ENCODE results near the gene TBC1D4. TPM values are rescaled to one million over a fixed set of nuclear protein-coding genes. Genes with fewer than 3 reads are reported as not detected.
"Not testable (repeated sequence)": the region's sequence is repeated elsewhere in the genome, so short reads cannot be mapped to it uniquely, and the experiment has no call there.

TBC1D4 gene
- total RNA-seq, 1 donor from 2014 or later, result 67.7 TPM

DNA sequence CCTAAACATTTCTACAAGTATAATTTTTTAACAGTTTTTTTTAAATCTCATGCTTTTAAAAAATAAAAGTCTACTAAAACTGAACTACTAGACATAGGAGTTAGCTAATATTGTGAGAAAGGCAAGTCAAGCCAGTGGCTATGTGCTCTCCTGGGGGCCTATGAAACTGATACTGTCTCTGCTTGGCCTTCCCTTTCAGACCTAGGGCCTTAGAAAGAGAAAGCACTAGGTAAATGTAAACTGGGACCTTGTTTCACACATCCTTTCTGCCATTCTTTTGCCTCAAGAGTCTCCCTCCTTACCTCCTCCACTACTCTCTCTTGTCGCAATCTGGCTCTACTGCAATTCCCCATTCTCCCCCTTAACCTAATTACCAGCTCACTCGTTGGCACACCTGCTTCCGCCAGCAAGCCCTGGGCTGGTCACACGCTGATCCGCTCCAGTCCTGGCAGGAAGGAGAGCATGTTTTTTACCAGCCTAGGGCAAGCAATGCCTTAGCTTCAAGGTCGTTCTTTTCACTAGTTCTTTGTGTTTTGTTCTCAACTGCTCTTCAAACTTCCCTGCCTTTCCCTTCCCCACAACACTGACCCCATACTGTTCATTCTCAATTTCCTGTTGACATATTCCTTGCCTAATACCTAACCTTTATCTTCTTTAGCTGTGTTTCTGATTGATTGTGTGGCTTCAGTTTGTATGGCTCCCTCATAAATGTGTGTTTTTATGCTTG lies 23.1 kb downstream of the TBC1D4 start:
- DNase-seq (ENCODE audit: extremely low read depth, low read depth, low spot score), result no peak

GRCh38 chr13:75455962-75456361 lies 26.0 kb downstream of the TBC1D4 start:
- DNase-seq (ENCODE audit: extremely low read depth, low read depth, low spot score), result no peak

DNA sequence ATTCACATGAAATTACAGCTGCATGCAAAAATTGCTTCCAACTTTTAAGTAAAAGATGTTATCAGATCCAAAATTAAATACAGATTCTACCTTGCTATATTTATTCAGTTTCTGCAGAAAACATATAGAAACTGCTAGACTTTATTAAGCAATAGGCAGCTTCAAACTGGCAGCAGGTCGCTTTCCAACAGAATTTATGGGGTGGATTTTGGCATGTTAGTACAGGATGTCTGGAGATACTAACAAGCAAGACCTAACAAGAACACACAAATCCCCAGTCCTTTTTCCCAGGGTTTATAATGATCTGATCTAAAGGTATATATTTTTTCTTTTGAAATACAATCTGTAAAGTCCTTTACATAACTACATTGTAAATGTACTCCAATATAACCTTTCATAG lies 27.5 kb downstream of the TBC1D4 start:
- DNase-seq (ENCODE audit: extremely low read depth, low read depth, low spot score), result no peak

GRCh38 chr13:75452564-75452963 lies 29.4 kb downstream of the TBC1D4 start:
- no peak for DNase-seq (ENCODE audit: extremely low read depth, low read depth, low spot score)

- DNase-seq (ENCODE audit: extremely low read depth, low read depth, low spot score), result no peak
These were observed 34.5 kb downstream of the TBC1D4 start for GRCh38 chr13:75447493-75447892.

DNA sequence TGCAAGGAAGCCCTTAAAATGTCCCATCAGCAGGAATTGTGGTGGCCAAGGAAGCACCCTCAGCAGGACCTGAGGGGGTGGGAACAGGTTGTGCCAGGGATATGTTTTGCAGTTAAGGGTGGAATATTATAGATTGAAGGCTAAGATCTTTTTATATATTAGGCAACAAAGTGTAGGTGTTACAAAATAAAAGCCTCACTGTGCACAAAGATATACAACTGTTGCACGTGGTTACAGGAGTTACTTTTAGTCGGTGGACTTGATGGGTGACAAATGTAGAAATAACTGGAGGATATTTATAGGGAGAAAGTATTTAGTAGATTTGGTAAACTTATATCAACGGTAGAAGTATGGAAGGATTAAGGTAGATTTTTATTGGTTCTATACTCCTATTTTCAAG lies 35.1 kb downstream of the TBC1D4 start:
- DNase-seq (ENCODE audit: extremely low read depth, low read depth, low spot score), result no peak

- no peak for DNase-seq (ENCODE audit: extremely low read depth, low read depth, low spot score)
These were observed 36.1 kb downstream of the TBC1D4 start for GRCh38 chr13:75445717-75446499.

GRCh38 chr13:75444016-75444415 lies 38.0 kb downstream of the TBC1D4 start:
- DNase-seq (ENCODE audit: extremely low read depth, low read depth, low spot score), result no peak

DNA sequence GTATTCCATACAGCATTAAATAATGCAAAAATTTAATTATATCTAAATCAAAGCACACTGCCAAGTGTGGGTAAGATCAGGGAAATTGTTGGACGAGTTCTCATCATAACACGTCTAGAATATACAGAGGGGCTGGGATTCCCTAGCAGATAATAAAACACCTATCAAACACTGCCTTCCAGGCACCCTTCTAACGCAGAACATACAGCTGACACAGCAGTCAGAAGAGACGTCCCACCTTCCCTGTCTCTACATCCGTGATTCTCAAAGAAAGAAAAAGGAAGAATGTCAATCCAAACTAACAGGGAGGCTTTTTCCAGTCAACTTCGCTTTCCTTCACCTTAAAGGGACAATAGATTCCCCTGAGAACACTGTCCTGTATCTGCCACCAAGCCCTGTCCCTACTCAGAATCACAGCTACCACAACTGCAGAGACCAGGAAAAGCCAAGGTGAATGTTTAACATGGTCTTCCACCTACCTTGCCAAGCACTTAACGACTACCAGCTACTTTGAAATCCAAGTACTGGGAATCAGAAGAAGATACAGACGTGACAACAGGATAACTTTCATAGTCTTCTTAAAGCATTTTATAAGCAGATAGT lies 38.5 kb downstream of the TBC1D4 start:
- DNase-seq (ENCODE audit: extremely low read depth, low read depth, low spot score), result no peak

- no peak for DNase-seq (ENCODE audit: extremely low read depth, low read depth, low spot score)
These were observed 39.2 kb downstream of the TBC1D4 start for GRCh38 chr13:75442736-75443234.

DNA sequence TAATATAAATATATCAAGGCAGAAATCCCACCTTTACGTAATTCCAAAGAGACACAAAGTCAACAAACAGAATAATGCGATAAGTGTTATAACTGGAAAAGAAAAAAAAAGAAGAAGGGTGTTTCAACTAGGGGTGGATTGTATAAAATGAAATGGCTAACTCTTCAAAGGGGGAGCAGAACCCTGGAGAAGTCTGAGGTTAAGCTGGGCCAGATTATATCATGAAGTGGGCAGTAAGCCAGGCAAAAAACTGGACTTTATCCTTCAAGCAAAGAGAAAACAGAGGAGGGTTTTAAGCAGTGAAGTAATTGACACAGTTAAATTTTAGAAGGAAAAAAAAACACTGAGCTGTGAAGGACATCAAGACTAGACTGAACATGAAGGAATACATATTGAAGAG lies 41.9 kb downstream of the TBC1D4 start:
- no peak for DNase-seq (ENCODE audit: extremely low read depth, low read depth, low spot score)

DNA sequence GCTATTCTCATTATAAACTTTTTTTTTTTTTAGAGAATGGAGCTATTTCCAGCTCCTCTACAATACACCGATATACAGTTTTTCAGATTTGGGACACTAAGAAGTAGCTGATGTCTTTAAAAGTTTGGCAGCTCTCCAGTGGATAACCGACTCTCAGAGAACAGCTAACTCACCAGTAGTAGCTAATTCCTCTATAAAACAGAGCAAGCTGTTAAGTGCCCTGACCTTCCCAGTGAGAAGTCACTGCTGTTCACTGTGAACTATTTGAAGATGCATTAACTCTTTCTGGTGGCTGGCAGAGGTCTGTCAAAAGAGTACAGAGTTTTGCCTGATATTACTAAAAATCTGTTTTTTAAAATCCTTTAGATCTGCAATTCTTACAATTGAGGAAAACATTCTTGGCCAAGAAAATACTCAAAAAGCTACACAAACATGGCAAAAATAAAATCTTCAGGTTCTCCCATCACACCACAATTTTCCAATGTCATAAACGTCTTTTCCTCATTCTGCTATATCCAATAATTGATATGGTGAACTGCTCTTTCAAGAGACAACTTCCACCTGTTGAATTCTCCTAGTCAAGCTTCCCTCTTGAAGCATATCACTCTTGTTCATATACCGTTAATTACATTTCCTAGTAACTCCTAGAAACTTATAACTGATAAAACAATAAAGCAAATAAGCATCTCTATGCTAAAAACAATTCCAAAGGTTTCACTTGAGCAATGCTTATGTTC lies 44.2 kb downstream of the TBC1D4 start:
- no peak for DNase-seq (ENCODE audit: extremely low read depth, low read depth, low spot score)

- DNase-seq (ENCODE audit: extremely low read depth, low read depth, low spot score), result not testable (repeated sequence)
These were observed 47.8 kb downstream of the TBC1D4 start for GRCh38 chr13:75434126-75434525.

DNA sequence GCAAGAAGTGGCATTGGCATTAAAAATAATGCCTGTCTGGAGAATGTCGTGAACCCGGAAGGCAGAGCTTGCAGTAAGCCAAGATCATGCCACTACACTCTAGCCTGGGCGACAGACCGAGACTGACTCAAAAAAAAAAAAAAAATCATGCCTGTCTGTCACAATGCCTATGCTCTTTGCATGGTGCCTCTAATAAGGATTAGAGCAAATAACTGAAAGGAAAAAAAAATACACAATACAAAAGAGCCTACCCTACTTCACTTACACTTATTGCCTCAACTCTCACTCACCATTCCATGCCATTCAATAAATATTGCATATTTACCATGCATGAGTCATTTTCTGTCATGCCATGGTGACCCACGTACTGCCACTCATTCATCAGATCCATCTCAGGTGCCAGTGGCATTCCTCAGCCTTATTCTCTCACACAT lies 49.1 kb downstream of the TBC1D4 start:
- DNase-seq (ENCODE audit: extremely low read depth, low read depth, low spot score), result no peak

DNA sequence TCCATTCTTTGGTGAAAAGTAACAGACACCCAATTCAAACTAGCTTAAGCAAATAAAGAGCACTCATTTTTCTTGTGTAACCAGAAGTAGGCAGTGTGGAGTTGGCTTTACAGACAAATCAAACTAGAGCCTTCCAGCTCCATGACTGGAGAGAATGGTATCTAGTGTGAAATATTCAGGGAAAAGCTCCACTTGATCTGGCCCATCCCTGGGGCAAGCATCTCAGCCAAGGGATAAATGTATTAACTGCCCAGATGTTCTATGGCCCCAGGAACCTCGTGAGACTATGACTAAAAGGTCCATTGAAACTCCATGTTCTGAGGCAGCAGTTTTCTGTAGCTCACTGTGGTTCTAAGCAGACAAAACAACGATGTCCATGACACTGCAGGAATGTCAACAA lies 49.9 kb downstream of the TBC1D4 start:
- DNase-seq (ENCODE audit: extremely low read depth, low read depth, low spot score), result no peak

GRCh38 chr13:75430436-75431209 lies 51.3 kb downstream of the TBC1D4 start:
- DNase-seq (ENCODE audit: extremely low read depth, low read depth, low spot score), result no peak

DNA sequence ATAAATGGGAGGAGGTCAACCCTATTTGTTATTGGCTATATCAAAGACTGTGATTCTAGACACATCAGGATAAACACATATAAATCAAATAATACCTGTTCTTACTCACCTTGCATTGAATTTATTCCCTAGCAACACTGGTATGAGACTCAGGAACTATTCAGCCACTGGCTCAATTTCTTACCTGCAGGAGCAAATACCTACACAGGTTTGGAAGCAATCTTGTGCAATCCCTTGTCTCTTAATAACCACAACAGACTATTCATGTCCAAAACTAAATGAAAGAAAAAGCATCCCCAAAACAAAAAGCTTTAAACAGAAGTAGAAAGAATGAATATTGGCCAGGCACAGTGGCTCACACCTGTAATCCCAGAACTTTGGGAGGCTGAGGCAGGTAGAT lies 55.5 kb downstream of the TBC1D4 start:
- DNase-seq (ENCODE audit: extremely low read depth, low read depth, low spot score), result no peak

DNA sequence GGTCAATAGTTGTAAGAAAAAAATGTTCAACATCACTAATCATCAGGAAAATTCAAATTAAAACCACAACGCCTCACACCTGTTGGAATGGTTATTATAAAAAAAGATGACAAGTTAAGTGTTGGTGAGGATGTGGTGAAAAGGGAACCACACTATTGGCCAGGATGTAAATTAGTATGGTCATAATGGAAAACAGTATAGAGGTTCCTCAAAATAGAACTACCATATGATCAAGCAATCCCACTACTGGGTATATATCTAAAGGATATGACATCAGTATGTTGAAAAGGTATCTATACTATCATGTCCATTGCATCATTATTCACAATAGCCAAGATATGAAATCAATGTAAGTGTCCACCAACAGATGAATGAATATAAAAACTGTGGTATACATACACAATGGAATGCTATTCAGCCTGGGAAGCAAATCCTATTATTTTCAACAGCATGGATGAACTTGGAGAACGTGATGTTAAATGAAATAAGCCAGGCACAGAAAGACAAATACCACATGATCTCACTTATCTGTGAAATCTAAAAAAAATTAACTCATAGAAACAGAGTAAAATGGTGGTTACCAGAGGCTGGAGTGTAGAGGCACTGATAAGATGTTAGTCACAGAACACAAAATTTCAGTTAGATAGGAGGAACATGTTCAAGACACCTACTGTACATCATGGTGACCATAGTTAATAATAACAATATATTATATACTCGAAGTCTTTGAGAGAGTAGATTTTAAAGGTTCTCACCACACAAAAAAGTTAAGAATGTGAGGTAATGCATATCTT lies 56.6 kb downstream of the TBC1D4 start:
- DNase-seq (ENCODE audit: extremely low read depth, low read depth, low spot score), result no peak

DNA sequence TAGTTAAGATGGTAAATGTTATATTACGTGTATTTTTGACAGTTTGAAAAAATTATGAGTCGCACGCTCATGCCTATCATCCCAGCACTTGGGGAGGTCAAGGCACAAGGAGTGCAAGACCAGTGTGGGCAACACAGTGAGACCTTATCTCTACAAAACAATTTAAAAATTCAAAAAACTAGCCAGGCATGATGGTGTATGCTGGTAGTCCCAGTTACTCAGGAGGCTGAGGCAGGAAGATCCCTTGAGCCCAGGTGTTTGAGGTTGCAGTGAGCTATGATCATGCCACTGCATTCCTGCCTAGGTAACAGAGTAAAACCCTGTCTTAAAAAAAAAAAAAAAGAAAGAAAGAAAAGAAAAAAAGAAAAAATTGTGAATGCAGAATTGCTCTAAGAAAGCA lies 58.0 kb downstream of the TBC1D4 start:
- DNase-seq (ENCODE audit: extremely low read depth, low read depth, low spot score), result no peak

Measured in glomerular endothelial cell (primary cell).